Heart left ventricle (tissue), 13 donors: Measurements from ENCODE around the gene CD2BP2.

ENCODE experiments used
- POLR2A ChIP-seq, 2 donors: fragments of 450-650 bp; IDR thresholded peaks; one replicate each; pipeline ENCODE4 v1.6.1; 2017; ENCODE audit warnings: antibody characterized with exemption in 2 of 2, mild to moderate bottlenecking in 2 of 2, moderate library complexity in 2 of 2
- TF ChIP-seq, protein P1 (sequence below), 12 donors: fragments of 200-600 bp; sonication (generic) in 4 of 12; IDR thresholded peaks; one replicate each; pipeline versions ENCODE4 v1.5.0 to v1.8.0; 2018 to 2022; ENCODE audit warnings: antibody characterized with exemption in 12 of 12, mild to moderate bottlenecking in 5 of 12
- donor health status: ischemic (EF 13 %, LVEDD 7.1; RV severe dilation, severe dysfunction).
- donor health status: DM: no; HTN: yes; CAD: no.
- donor health status: DM: no; HTN: no; CAD: no.
- donor health status: ischemic (EF 25% LVEDD 6.9; RV normal size, moderate dysfunction).
- donor health status: ischemic (EF 25% LVEDD 5.7; RV mildly dilated, moderate dysfunction).
- donor health status: ischemic (EF 35%, LVEDD 5.7; RV mildly dilated, moderate dysfunction).
- donor health status: nonischemic (EF 11% LVEDD 7.7; RV severe dilation, severe dysfunction).
- donor health status: DM: yes; HTN: yes; CAD: no.
- donor health status: PGD.
- donor health status: ischemic (EF 29% LVEDD 5.4; RV normal size, mild dysfunction).
- donor health status: nonischemic (EF 23%, LVEDD 6.1; RV moderate dilation, normal function).

DNA sequence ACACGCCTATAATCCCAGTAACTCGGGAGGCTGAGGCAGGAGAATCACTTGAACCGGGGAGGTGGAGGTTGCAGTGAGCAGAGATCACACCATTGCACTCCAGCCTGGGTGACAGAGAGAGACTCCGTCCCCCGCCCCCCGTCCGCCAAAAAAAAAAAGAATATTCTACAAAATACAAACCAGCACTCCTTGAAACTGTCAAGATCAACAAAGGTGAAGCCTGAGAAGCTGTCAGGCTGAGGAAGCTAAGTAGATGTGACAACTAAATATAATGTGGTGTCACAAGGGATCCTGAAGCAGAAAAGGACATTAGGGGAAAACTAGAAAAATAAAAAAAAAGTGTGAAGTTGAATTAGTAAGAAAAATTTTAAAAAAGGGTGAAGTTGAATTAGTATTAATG lies 6.2 kb downstream of the CD2BP2 start:
- TF ChIP-seq, protein P1, sequence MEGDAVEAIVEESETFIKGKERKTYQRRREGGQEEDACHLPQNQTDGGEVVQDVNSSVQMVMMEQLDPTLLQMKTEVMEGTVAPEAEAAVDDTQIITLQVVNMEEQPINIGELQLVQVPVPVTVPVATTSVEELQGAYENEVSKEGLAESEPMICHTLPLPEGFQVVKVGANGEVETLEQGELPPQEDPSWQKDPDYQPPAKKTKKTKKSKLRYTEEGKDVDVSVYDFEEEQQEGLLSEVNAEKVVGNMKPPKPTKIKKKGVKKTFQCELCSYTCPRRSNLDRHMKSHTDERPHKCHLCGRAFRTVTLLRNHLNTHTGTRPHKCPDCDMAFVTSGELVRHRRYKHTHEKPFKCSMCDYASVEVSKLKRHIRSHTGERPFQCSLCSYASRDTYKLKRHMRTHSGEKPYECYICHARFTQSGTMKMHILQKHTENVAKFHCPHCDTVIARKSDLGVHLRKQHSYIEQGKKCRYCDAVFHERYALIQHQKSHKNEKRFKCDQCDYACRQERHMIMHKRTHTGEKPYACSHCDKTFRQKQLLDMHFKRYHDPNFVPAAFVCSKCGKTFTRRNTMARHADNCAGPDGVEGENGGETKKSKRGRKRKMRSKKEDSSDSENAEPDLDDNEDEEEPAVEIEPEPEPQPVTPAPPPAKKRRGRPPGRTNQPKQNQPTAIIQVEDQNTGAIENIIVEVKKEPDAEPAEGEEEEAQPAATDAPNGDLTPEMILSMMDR (IDR thresholded peaks at IDR 0.05) = no peak
- TF ChIP-seq POLR2A (IDR thresholded peaks at IDR 0.05) = no peak
